Kidney (tissue), 14 donors: ENCODE measurements around the gene SOCS7. TPM values are rescaled to one million over a fixed set of nuclear protein-coding genes. Genes with fewer than 3 reads are reported as not detected.

Experiments
- DNase-seq, 5 donors: peaks; one replicate each; pipeline ENCODE4 v3.0.0-alpha.2; 2013 to 2020
- FAIRE-seq: peaks from 2 replicates; lab custom pipeline; 2012; peaks lifted over from hg19 to GRCh38; lab: Jason Lieb, UNC
- H3K27ac ChIP-seq, 2 donors: one replicate each; pipeline ENCODE4 v1.7.0; 2013; ENCODE audit warnings: low read depth in 2 of 2, low read length in 2 of 2, inconsistent platforms in 1 of 2
- H3K27me3 ChIP-seq: one replicate; pipeline ENCODE4 v1.7.1; 2013; ENCODE audit warnings: low read length, inconsistent platforms; ENCODE audit not compliant: control insufficient read depth, insufficient read depth
- H3K36me3 ChIP-seq, 3 donors: one replicate each; pipeline versions ENCODE4 v1.7.0 to v1.7.1; 2013; ENCODE audit warnings: low read length in 3 of 3, control low read depth in 1 of 3, inconsistent platforms in 1 of 3; ENCODE audit not compliant: insufficient read depth in 3 of 3, control insufficient read depth in 2 of 3
- H3K4me1 ChIP-seq, 3 donors: one replicate each; pipeline versions ENCODE4 v1.7.0 to v1.7.1; 2013; ENCODE audit warnings: low read length in 3 of 3, inconsistent platforms in 1 of 3, low read depth in 1 of 3; ENCODE audit not compliant: control insufficient read depth in 2 of 3, insufficient read depth in 2 of 3
- H3K4me3 ChIP-seq, 3 donors: one replicate each; pipeline versions ENCODE4 v1.7.0 to v1.8.1; 2013; ENCODE audit warnings: low read length in 3 of 3, control low read depth in 1 of 3, inconsistent platforms in 1 of 3
- H3K9ac ChIP-seq, 3 donors: one replicate each; pipeline versions ENCODE4 v1.7.0 to v1.7.1; 2013; ENCODE audit warnings: low read length in 3 of 3, control low read depth in 1 of 3, inconsistent platforms in 1 of 3
- H3K9me3 ChIP-seq, 3 donors: one replicate each; pipeline versions ENCODE4 v1.7.0 to v1.7.1; 2013; ENCODE audit warnings: low read length in 3 of 3, control low read depth in 1 of 3, inconsistent platforms in 1 of 3; ENCODE audit not compliant: control insufficient read depth in 2 of 3, insufficient read depth in 1 of 3
- intact Hi-C: fragments of 100-400 bp; cut with DNase I; formaldehyde crosslinking; loops from one replicate; pipeline ENCODE4 v1.11.1; 2022
- polyA plus RNA-seq: library from polyadenylated mRNA; stranded (reverse); fragments of 350-450 nt; fragmentation: Illumina TruSeq; extraction: RNeasy Lipid Tissue Mini Kit (QIAGEN cat#74804); gene quantifications from one replicate; pipeline ENCODE4 v1.2.3, GENCODE V29; 2014; ENCODE audit warnings: low read depth, low replicate concordance; ENCODE audit not compliant: insufficient read depth
- total RNA-seq: library from RNA; stranded (reverse); fragmentation: NEBNext Ultra II Directional; extraction: Animal tissue kit (Norgen Biotek cat#: 25700); gene quantifications from one replicate; pipeline ENCODE4 v1.2.1, GENCODE V29; 2021
- TF ChIP-seq, protein P1 (sequence below): IDR thresholded peaks from 3 replicates; pipeline ENCODE4 v1.5.1; 2012; ENCODE audit warnings: mild to moderate bottlenecking, moderate library complexity, borderline replicate concordance; ENCODE audit not compliant: insufficient read depth; ENCODE audit errors: extremely low read depth
- donor health status: control.
- donor health status: control.
- donor health status: control.
- donor health status: control.
- donor health status: control.
- donor health status: DM: yes; HTN: yes; CAD: no.
- donor health status: Normal renal cell carcinoma (clear cell type).

Gene SOCS7
- total and polyA plus RNA-seq, 2 donors from 2014 or later = 2.7 to 18.7 TPM

DNA sequence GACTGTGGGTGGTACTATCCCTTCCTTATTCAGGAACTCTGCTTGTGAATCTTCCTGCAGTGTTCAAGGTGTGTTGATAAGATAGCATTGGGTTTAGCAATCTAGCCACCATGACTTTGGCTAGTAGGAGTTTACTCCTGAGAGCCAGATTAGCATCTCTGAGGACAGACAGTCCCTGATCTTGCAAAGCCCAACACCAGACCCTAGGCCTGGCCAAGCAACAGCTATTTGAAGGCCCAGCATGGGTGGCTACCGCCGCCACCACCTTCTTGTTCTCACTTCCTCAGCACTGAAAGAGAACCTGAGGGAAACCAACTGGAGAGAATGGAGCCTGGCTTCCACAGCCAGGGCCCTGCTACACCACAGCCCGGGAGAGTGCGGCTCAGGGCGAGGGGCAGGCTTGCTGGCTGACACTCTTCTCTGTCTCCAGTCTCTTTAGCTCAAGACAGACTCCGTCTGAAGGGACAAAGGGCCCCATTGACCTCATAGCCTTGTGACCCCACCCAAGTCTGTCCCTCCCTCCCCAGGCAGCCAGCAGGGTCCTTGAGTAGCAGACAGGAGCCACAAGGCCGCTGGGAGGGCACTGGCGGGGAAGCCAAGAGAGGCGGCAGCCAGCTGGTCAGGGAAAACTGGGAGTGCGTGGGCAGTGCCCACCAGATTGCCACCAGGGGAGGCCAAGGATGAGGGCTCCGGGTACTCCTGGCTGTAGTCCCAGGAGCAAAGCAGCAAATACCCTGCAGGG lies 65.7 kb downstream of the SOCS7 start:
- intact Hi-C loops = no loop called here
- peaks cover 0 to 6% (median 0%) of the 10 kb centered on the region in 3 donors for H3K4me1 ChIP-seq
- H3K4me3 ChIP-seq = no peak overlapping the region
- FAIRE-seq (no peak), DNase-seq (peak in 1 of 5 donors; percentile 50)
- no peak overlapping the region for H3K27ac ChIP-seq
- H3K27me3 ChIP-seq = no peaks in the 10 kb centered on the region
- no peaks in the 10 kb centered on the region for H3K36me3 ChIP-seq
- H3K9ac ChIP-seq = no peak overlapping the region
- TF ChIP-seq, protein P1, sequence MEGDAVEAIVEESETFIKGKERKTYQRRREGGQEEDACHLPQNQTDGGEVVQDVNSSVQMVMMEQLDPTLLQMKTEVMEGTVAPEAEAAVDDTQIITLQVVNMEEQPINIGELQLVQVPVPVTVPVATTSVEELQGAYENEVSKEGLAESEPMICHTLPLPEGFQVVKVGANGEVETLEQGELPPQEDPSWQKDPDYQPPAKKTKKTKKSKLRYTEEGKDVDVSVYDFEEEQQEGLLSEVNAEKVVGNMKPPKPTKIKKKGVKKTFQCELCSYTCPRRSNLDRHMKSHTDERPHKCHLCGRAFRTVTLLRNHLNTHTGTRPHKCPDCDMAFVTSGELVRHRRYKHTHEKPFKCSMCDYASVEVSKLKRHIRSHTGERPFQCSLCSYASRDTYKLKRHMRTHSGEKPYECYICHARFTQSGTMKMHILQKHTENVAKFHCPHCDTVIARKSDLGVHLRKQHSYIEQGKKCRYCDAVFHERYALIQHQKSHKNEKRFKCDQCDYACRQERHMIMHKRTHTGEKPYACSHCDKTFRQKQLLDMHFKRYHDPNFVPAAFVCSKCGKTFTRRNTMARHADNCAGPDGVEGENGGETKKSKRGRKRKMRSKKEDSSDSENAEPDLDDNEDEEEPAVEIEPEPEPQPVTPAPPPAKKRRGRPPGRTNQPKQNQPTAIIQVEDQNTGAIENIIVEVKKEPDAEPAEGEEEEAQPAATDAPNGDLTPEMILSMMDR = no peak
- H3K9me3 ChIP-seq = no peaks in the 10 kb centered on the region

DNA sequence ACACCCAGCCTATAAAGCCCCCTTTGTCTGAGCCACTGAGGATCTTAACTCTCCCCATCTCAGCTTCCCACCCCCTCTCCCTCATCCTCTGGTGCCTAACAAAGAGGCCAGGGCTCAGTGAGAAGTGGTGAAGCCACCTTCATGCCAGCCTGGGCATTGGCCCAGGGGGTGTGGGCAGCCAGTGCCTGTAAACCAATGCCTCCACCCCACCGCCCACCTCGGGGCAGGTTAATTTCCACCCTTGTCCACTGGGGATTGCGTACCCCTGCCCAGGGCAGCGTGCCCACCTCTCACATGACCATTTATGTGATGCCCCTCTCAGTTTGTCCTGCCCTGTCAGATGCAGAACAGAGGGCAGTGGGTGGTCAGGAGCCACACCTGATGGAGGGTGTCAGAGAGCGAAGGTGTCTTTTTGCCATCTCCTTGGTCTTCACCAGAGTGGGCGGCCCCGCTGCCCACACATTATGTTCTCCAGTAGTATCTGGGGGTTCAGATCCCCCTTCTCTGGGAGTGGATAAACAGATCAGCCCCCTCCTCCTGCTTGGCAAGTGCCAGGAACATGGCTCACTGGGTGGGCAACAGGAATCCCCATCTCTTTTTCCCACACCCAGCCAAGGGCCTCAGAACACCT lies 66.5 kb downstream of the SOCS7 start:
- H3K9me3 ChIP-seq = no peaks in the 10 kb centered on the region
- TF ChIP-seq, protein P1 = no peak
- intact Hi-C loops = no loop called here
- no peaks in the 10 kb centered on the region for H3K27me3 ChIP-seq
- no peak overlapping the region for H3K27ac ChIP-seq
- DNase-seq (no peak), FAIRE-seq (no peak)
- no peak overlapping the region for H3K4me3 ChIP-seq
- H3K4me1 ChIP-seq = peaks cover 0 to 6% (median 0%) of the 10 kb centered on the region in 3 donors
- H3K9ac ChIP-seq = no peak overlapping the region
- no peaks in the 10 kb centered on the region for H3K36me3 ChIP-seq

DNA sequence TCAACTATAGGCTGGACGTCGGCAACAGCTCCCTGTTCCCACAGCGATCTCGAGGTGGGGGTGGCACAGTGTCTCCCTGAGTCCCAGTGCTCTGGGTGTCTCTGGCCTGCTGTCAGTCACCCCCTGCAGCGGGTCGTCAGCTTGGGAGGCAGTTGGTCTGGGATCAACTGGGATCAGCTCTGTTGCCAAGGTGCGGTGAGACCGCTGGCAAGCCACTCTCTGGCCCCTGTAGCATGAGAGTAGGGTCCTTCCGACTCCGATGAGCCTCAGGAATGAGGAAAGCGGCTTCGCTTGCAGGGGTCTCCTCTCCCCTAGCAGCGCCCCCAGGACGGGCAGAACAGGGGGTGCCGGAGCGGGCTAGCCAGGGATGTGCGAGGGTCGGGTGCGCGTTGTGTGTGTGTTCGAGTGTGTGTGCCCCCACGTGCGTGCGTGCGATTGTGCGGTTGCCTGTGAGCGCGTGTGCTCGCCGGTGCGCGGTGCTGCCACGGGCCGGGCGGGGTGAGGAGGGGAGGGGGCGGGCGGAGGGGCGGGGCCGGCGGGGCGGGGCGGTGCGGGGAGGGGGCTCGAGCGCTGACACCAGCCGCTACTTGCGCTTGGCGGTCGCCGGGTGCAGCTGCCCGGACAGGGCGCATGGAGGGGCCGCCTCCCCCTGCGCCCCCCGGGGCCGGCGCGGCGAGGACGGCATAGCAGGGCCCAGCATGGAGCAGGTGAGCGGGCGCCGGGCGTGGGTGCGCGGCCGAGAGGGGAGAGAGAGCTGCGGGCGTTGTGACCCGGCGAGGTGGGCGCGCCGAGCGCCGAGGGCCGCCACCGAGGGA lies 67.3 kb downstream of the SOCS7 start:
- Histone ChIP-seq H3K27me3 (no peaks in the 10 kb centered on the region), H3K4me1 (peaks cover 0 to 6% (median 0%) of the 10 kb centered on the region in 3 donors), H3K9ac (no peak overlapping the region), H3K4me3 (no peak overlapping the region), H3K36me3 (no peaks in the 10 kb centered on the region), H3K27ac (no peak overlapping the region), H3K9me3 (no peaks in the 10 kb centered on the region)
- no peak for FAIRE-seq
- peak in 2 of 5 donors; percentile 23 to 39 for DNase-seq
- intact Hi-C loops = no loop called here
- TF ChIP-seq, protein P1 = no peak
